GM19467 (cell line): ENCODE data around the gene KEAP1.
"Not testable (repeated sequence)": the region's sequence is repeated elsewhere in the genome, so short reads cannot be mapped to it uniquely, and the experiment has no call there.

Experiments used
- ATAC-seq: cut with Tn5 transposase; IDR thresholded peaks from one replicate; pipeline ENCODE4 v1.9.1; 2021; ENCODE audit warnings: mild to moderate bottlenecking, moderate library complexity; ENCODE audit not compliant: unreplicated experiment

Gene KEAP1

DNA sequence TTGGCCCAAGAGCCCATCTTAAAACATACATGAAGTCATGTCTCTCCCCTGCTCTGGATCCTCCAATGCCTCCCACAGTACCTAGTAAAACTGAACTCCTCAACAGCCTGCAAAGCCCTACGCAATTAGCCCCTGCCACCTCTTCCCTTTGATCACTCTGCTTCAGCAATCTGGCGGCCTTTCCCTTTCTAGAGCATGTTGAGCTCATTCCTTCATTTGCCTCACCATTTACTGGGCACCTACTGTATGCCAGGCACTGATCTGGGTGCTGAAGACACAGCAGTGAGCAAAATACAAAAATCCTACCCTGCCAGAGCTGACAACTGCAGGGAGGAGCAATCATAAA lies 2.9 kb downstream of the KEAP1 start:
- no peak for ATAC-seq

DNA sequence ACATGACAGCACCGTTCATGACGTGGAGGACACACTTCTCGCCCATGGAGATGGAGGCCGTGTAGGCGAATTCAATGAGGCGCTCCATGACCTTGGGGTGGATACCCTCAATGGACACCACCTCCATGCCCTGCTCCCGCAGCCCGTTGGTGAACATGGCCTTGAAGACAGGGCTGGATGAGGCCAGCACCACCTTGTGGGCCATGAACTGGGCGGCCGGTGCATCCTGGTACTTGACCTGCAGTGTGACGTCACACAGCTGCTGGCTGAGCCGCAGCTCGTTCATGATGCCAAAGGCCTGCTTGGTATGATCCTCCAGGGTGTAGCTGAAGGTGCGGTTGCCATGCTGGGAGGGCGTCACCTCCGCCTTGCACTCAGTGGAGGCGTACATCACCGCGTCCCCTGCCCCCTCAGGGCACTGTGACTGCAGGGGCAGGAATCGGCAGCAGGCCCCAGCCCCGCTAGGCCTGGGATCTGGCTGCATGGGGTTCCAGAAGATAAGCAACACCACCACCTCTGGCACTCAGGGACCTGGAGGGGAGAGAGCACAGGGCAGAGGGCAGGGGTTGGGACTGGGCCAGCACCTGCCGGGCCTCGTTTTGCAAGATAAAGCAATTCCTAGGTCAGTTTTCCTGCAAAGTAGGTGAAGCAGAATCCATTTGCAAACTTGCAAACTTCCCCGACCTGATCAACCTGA lies 3.5 kb downstream of the KEAP1 start:
- ATAC-seq, result no peak

DNA sequence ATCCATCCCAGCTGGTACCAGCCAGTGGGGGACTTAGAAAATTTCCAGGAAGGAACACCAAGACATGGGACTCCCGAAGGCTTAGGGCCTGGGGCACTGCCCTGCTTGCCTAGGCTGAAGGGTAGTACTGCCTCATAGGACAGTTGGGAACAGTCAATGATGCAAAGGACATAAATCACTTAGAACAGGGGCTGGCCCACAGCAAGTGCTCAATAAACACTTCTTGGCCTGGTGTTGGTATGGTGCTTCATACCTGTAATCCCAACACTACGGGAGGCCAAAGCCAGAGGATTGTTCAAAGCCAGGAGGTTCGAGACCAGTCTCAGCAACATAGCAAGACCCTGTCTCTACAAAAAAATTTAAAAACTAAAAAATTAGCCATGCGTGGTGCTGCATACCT lies 5.8 kb downstream of the KEAP1 start:
- ATAC-seq, result no peak

DNA sequence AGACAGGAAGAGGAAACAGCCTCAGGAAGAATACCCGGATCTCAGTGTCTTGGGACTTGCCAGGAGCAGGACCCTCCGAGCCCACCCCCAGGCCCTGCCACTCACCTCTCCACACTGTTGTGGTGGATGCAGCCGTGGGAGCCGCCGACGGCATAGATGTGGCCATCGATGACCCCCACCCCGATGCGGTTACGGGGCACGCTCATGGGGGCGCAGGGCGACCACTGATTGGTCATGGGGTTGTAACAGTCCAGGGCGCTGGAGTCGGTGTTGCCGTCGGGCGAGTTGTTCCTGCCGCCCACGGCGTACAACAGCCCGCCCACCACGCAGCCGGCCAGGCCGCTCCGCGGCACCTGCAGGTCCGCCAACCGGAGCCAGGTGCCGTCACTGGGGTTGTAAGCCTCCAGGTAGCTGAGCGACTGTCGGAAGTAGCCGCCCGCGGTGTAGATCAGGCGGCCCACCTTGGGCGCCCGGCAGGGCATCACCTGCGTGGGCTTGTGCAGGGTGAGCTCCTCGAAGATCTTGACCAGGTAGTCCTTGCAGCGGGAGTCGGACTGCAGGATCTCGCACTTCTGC lies 11.6 kb downstream of the KEAP1 start:
- no peak for ATAC-seq

DNA sequence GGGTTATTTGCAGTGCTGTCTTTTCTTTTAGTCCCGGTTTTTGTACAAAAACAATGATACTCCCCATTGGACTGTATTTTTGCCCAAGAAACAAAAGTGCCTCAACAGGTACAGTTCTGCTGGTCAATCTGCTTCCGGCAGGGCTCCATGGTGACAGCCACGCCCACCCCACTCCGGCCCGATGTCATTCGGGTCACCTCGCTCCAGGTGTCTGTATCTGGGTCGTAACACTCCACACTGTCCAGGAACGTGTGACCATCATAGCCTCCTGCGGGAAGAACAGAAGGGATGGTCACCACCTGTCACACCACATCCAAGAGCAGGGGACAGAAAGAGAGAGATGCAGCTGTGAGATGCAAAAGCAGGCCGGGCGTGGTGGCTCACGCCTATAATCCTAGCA lies 16.6 kb downstream of the KEAP1 start:
- ATAC-seq, result no peak

DNA sequence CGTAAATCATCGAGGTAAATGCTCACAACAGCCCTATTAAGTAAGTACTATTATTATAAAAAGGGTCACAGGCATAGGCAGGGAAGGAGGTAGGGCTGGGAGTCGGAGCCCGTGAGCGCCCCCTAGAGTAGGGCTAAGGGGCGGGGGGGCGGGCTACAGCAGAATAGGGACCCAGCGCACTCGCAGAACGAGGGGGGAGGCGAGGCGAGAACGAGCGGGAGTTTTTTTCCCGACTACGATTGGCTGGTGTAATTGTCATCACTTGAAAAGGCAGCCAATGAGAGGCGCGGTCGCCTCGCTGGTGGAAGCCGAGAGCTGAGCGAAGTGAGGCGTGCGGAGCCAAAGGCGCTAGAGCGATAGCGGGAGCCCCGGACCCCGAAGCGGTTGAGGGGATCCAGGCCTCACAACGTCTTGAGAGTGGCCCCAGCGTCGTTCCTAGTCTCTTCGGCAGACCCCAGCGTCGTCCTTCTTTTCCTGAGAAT lies 24.2 kb downstream of the KEAP1 start:
- no peak for ATAC-seq

DNA sequence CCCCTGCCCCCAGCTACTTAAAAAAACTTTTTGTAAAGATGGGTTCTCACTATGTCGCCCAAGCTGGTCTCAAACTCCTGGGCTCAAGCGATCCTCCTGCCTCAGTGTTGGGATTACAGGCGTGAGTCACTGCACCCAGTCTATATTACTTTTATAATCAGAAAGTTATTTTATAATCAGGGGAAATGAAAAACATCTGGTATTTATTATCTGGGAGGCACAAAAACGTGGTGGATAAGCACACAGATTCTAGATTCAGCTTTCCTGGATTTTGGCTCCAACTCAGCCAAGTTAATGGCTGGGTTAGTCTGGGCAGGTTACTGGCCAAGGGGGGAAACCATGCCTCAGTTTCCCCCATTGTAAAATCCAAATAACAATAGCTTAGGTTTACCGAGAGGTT lies 24.7 kb downstream of the KEAP1 start:
- ATAC-seq, result no peak

DNA sequence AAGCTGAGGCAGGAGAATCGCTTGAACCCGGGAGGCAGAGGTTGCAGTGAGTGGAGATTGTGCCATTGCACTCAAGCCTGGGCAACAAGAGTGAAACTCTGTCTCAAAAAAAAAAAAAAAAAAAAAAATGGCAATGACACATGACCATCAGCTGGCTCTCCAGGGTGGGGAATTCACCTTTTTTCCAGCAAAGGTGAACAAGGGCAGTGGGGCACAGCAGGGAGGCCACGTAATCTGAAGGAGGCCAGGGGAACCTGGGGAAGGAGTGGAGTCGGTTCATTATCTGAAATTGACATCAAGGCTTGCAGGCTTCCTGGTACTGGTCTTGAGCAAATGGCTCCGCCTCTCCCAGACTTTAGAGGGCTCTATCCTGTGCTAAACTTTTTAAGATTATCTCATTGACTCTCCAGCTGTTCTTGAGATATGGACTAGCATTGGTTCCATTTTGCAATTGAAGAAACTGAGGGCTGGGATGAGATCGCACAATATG lies 28.1 kb downstream of the KEAP1 start:
- no peak for ATAC-seq

DNA sequence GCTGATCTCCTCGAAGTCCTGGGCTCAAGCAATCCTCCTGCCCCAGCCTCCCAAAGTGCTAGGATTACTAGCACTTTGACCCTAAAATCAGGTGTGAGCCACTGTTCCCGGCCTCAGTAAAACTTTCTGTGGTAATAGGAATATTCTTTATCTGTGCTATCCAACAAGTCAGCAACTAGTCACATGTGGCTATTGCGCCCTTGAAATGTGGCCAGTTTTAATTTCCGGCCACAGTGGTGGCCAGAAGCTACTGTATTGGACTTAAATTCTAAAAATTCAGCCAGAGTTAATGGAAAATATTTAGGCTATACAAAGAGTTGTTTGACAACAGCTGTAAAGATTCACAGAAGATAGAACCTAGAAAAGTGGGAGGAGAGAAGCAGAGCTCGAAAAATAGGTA lies 30.0 kb downstream of the KEAP1 start:
- ATAC-seq, result no peak

DNA sequence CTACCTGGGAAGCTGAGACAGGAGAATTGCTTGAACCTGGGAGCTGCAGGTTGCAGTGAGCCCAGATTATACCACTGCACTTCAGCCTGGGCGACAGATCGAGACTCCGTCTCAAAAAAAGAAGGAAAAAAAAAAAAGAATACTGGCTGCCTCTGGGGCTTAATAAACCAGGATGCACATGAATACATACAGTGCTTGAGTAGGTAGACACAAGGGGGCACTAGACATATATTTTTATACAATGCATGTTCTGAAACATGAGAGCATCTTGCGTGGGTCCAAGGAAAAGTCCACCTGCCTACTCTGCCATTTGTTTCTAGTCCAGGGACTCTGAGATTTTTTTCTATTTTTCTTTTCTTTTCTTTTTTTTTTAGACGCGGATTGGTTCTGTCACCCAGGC lies 31.2 kb downstream of the KEAP1 start:
- ATAC-seq, result no peak

DNA sequence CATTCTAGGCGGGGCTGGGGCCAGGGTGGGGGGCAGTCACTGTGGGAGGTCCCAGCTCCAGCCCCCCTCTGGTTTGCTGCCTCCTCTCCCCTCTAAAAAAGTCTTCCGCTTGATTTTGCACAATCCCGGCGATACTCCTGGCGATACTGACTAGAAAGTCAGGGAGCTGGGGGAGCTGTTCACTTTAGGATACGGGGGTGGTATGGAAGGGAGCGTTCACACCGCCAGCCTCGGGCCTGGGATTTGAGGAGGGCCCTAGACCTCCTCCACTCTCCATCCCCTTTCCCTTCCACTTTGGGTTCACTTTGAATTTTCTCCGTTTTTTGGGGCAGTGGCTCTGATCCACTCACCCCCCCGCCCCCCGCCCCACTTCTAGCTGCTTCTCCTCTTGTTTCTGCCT lies 35.0 kb downstream of the KEAP1 start:
- no peak for ATAC-seq

DNA sequence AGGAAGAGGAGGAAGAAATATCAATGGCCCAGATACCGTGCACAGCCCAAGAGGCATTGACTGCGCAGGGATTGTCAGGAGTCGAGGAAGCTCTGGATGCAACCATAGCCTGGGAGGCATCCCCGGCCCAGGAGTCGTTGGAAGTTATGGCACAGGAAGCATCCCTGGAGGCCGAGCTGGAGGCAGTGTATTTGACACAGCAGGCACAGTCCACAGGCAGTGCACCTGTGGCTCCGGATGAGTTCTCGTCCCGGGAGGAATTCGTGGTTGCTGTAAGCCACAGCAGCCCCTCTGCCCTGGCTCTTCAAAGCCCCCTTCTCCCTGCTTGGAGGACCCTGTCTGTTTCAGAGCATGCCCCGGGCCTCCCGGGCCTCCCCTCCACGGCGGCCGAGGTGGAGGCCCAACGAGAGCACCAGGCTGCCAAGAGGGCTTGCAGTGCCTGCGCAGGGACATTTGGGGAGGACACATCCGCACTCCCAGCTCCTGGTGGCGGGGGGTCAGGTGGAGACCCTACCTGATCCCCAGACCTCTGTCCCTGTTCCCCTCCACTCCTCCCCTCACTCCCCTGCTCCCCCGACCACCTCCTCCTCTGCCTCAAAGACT lies 36.0 kb downstream of the KEAP1 start:
- ATAC-seq, result no peak

DNA sequence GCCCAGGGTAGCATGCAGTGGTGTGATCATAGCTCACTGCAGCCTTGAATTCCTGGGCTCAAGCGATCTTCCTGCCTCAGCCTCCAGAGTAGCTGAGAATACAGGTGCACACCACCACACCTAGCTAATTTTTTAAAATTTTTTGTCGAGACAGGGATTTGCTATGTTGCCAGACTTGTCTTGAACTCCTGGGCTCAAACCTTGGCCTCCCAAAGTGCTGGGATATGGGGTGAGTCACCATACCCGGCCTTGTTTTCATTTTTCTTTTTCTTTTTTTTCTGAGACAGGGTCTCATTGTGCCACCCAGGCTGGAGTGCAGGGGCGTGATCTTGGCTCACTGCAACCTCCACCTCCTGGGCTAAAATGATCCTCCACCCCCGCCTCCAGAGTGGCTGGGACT lies 38.7 kb downstream of the KEAP1 start:
- ATAC-seq, result no peak

DNA sequence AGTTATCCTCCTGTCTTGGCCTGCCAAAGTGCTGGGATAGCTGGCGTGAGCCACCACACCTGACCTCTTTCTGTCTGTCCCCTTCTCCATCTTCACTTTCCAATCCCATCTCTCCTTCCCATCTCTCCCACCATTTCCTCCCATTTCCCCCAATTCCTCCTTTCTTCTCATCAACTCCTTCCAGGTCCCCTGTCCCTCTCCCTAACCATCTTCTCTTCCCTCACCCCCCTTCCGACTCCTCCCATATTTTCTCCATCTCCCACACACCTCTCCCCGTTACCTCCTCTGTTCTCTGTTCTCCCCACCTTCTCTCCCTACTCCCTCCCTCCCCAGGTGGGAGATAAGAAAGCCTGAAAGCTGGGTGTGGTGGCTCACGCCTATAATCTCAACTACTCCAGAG lies 40.6 kb downstream of the KEAP1 start:
- no peak for ATAC-seq

DNA sequence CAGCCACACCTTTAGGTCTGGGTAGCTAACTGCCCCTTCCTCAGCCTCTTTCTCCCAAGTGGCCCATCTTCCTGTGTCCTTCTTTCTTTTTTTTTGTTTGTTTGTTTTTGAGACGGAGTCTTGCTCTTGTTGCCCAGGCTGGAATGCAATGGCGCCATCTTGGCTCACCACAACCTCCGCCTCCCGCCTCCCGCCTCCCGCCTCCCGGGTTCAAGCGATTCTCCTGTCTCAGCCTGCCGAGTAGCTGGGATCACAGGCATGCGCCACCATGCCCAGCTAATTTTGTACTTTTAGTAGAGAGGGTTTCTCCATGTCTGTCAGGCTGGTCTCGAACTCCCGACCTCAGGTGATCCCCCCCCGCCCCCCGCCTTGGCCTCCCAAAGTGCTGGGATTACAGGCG lies 41.1 kb downstream of the KEAP1 start:
- not testable (repeated sequence) for ATAC-seq

DNA sequence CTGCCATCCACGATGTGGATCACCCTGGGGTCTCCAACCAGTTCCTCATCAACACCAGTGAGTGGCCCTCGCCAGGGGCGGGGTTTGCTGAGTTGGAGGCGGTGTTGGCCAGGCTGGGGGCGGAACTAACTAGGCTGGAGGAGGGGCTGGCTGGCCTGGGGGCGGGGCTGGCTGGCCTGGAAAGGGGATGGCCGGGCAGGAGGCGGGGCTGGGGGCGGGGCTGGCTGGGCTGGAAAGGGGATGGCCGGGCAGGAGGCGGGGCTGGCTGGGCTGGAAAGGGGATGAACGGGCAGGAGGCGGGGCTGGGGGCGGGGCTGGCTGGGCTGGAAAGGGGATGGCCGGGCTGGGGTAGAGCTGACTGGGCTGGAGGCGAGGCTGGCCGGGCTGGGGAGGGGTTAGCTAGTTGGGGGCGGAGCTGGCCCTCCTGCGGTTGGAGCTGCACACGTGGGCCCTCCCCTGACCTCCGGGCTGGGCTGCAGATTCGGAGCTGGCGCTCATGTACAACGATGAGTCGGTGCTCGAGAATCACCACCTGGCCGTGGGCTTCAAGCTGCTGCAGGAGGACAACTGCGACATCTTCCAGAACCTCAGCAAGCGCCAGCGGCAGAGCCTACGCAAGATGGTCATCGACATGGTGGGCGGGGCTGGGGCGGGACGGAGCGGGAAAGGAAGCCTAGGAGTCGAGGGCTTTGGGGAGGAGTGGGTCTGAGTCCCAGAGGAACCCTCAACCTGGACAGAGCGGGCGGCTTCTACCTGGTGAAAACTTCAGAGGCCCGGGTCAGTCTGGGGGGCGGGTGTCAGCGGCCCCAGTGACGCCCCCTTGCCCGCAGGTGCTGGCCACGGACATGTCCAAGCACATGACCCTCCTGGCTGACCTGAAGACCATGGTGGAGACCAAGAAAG lies 41.9 kb downstream of the KEAP1 start:
- ATAC-seq, result peak; percentile 89

DNA sequence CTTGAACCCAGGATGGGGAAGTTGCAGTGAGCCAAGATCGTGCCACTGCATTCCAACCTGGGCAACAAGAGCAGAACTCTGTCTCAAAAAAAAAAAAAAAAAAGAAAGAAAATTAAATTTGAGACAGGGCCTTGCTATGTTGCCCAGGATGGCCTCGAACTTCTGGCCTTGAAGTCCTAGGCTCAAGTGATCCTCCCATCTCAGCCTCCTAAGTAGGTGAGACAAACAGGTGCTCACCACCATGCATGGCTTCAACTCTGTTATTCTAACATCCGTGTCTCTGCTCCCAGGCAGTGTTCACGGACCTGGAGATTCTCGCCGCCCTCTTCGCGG lies 42.5 kb downstream of the KEAP1 start:
- ATAC-seq, result no peak

DNA sequence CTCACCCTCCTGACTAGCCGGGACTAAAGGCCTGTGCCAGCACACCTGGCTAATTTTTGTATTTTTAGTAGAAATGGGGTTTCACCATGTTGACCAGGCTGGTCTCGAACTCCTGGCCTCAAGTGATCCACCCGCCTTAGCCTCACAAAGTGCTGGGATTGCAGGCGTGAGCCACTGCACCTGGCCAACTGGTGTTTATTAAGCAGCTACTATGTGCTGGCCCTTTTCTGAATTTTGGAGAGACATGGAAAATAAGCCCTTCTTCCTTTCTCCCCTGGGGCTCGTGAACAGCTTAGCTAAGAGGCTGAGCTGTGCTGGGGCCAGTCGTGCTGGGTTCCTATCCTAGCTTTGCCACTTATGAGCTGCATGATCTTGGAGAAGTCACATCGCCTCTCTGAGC lies 44.4 kb downstream of the KEAP1 start:
- ATAC-seq, result not testable (repeated sequence)

DNA sequence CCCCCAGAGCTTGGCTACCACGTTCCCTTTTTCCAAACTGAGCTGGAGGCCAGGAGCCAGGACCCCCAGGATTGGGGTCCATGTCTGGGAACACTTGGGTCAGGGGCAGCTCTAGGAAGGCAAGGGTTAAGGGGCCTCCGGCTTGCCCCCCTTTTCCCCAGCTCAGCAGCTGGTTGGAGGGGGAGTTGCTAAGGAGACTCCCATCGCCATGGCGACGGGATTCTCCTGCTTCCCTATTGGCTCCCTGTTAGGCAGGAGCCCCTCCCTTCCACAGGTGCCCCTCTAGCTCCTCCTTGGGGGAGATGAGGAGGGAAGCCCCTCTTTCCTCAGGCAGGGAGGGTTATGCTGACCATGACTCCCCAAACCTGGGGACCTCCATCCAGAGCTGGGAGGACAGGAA lies 48.9 kb downstream of the KEAP1 start:
- no peak for ATAC-seq

DNA sequence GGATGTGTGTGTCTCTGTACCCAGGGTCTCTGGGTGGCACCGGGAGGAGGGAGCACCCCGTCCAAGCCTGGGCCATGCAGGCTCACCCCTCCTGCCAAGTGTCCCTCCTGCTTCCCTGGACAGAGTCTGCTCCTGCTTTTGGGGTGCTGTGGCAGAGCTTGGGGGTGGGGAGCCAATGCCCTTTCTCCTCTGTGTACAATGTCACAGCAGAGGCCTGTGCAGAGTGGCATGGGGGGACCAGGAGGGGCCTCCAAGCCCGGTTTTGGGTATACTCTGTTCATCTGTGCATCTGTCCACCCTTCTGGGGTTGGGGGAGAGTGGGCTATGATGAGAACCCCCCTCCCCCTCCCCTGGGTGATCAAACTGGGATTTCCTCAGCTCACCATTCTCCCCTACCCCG lies 49.3 kb downstream of the KEAP1 start:
- ATAC-seq, result no peak

DNA sequence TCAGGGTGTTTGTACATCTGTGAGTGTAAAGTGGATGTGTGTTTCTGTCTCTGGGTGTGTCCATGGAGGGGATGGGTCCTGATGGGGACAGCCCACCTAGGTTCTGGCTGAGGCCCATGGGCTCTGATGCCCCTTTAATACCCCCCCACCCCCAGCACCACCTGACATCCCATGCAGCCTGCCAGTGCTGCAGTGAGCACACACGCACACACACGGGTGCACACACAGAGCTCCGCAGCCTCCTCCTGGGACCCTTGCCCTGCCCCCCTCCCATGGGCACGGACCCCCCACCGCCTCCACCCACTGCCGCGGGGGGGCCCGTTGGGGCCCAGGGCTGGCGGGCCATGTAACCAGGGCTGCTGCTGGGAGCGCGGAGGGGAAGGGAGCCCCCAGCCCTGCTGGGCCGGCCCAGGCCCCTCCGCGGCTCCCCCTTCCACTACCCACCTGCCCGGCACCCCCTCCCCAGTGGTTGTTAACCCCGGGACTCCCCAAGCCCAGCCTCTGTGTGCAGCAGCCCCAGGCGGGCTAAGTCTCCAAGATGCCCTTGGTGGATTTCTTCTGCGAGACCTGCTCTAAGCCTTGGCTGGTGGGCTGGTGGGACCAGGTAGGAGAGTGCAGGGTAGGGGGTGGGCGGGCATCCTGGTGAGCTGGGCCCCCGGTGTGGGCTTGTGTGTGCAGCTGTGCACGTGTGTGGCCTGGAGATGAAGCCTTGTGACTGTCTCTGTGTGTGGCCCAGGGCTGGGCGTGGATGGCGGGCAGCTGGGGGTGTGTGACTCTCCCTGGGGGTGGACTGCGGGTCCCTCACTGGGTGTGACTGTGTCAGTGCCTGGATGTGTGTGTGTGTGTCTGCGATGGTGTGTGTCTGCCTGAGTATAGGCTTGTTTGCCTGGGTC lies 50.2 kb downstream of the KEAP1 start:
- ATAC-seq, result no peak
